OCI-LY3 (cell line): ENCODE measurements around the gene SLC25A26.

Experiments used
- CTCF ChIP-seq: fragments of 200-600, 300-600 bp; sonication (generic); IDR thresholded peaks from 2 replicates; pipeline ENCODE4 v1.5.1; 2014; ENCODE audit warnings: antibody characterized with exemption, low read length, low read depth
- EZH2phosphoT487 ChIP-seq: fragments of 200-600 bp; shearing (Covaris generic); IDR thresholded peaks from 2 replicates; pipeline ENCODE4 v1.6.1; 2018; ENCODE audit warnings: antibody characterized with exemption, mixed run types, low read depth

GRCh38 chr3:66342717-66343356 lies 122.0 kb downstream of the SLC25A26 start:
- no peak for TF ChIP-seq CTCF
- TF ChIP-seq EZH2phosphoT487 = no peak
